RCC 7860 (cell line): Measurements from ENCODE around the gene ENOX1.
"Not testable (repeated sequence)": the region's sequence is repeated elsewhere in the genome, so short reads cannot be mapped to it uniquely, and the experiment has no call there.

Experiments
- DNase-seq: peaks from one replicate; pipeline ENCODE4 v3.0.0-alpha.2; 2015; ENCODE audit warnings: low spot score
- FAIRE-seq: peaks from 2 replicates; lab custom pipeline; 2012; peaks lifted over from hg19 to GRCh38; lab: Jason Lieb, UNC

The ENOX1 gene

DNA sequence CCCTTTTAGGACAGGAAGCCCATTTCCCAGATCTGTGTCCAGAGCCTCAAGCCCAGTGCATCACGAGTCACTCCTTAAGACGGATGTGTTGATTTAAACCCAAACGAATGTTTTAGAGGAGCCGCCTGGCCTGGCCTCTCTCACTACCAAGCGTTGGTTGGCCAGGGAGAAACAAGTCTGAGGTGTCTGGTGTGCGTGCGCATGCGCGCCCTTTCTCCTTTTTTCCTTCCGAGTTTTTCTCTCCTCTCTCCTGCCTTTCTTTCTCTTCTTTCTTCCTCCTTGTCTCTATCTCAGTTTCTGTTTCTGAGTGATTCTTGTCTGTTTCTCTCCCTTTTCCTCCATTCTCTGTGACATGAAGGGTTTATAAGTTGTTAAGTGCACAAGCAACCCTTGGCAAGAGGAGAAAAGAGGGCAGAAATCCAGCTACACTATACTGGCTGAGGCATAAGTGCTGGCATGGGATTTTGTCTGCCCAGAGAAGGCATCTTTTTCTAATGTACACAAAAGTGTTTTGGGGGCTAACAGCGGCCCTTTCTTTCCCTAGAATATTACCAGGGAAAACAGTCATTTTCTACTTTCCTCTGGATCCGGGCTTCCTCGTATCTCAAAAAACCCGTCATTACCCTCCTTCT is 592.9 kb downstream of the ENOX1 start:
- DNase-seq, result no peak
- no peak for FAIRE-seq

DNA sequence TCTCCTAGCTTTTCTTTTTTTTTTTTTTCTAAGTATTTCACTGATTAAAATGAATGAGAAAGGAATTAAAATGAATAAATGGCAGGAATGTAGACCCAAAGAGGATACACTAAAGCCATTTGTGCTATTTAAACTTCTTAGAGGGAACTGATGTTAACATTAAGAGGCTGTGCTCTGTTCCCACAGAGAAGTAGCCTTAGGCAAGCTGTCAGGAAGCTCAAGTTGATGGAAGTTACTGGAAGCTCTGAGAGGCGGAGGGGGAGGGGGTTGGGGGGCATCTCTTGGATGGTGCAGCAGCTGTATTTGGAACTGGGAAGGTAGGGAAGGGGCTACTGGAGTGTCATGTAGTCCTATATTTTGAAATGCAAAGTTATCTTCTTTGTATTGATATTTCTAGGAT is 595.2 kb downstream of the ENOX1 start:
- no peak for DNase-seq

DNA sequence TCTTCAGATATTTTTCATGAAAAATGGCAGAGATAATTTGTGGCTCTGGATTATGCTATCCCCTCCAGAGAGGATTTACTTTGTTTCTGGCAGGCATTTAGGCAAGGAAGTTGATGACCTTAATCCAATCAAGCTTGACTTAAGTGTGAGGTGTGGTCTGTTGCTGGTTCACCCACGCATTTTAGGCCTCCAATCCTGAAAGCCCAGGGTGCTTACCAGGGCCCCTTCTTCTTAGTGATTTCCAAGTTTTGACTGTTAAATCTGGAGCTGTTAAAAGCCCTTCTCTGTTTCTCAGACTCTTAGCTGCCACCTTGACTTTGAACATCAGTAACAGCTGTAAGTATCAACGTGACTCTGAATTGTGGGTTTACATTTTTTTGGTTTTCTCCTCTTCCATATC is 601.5 kb downstream of the ENOX1 start:
- FAIRE-seq (no peak), DNase-seq (no peak)

More for the DNA sequence above, 595.2 kb downstream of the ENOX1 start:
- no peak for FAIRE-seq

DNA sequence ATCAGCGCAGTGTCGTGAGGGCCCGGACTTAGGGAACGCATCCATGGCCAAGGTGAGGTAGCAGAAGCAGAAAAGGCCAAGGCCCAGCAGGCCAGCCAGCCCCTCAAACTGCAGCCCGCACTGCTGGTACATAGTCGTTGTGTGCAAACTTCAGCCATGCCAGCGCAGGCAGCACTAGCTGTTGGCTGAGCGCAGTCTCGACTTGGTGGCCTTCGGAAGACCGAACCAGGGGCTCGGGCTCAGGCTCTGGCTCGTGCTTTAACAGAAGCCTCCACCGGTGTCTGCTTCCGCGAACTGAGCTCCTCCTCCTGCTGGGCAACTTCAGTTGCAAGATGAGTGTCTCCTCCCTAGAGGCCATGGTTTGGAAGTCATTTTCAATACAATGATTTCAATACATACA is 605.9 kb downstream of the ENOX1 start:
- no peak for DNase-seq

DNA sequence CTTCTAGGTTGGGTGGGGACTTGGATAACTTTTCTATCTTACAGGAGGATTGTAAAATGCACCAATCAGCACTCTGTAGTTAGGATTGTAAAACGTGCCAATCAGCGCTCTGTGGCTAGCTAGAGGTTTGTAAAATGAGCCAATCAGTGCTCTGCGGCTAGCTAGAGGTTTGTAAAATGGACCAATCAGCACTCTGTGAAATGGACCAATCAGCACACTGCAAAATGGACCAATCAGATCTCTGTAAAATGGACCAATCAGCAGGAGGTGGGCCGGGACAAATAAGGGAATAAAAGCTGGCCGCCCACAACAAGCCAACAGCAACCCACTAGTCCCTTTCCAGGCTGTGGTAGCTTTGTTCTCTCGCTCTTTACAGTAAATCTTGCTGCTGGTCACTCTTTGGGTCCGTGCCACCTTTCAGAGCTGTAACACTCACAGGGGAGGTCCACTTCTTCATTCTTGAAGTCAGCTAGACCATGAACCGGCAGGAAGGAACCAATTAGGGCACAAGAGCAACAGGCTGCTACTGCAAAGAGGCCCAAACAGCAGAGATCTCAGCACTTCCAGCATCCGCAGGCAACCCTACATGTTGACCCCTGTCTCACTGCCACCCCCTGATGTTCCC is 606.6 kb downstream of the ENOX1 start:
- no peak for FAIRE-seq
- no peak for DNase-seq

More for the DNA sequence above, 605.9 kb downstream of the ENOX1 start:
- no peak for FAIRE-seq

DNA sequence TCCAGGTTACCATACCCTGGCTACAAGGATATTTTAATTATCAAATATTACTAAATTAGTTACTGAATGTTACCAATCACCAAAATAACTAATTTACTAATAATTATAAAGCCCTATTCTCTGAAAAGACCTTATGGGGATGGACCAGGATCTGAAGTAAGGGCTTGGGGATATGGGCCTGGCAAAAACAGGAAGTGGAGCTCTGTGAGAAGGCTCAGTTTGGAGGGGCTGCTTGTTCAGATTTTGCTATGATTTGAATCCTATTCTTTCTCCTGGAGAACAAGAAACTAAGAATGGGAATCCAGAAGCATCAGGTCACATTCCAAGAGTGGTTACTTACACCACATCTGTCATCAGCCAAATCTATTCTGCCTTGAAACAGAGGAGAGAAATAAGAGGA is 615.3 kb downstream of the ENOX1 start:
- FAIRE-seq (no peak), DNase-seq (no peak)

DNA sequence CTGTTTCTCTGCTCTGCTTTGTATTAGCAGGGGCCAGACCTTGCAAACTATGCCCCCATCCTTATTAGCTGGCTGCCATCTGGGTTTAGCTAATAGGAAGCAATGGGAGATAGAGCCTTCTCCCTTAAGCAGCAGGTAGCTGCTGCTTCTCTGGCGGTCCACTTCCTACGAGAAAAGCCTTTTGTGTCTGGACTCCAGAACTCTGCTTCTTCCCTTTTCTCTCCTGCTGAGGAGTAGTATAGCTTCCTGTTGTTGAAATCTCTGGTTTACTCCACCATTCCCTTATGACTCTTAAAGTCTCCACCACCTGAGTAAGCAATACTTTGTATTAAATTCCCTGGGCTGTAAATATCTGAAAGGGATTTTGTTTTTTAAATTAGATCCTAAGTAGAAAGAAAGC is 616.3 kb downstream of the ENOX1 start:
- DNase-seq (no peak), FAIRE-seq (no peak)

DNA sequence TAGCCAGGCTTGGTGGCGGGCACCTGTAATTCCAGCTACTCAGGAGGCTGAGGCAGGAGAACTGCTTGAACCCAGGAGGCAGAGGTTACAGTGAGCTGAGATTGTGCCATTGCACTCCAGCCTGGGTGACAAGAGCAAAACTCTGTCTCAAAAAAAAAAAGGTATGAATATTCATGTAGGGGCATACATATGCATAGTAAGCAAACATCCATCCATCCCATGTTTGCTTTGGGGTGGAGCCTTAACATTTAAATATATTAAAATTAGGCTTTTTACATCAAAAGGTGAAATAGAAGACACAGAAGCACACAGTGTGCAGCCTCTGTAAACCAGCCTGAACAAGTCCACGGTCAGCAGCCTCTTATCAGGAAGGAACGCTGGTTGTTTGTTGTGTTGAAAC is 618.3 kb downstream of the ENOX1 start:
- not testable (repeated sequence) for DNase-seq, FAIRE-seq

DNA sequence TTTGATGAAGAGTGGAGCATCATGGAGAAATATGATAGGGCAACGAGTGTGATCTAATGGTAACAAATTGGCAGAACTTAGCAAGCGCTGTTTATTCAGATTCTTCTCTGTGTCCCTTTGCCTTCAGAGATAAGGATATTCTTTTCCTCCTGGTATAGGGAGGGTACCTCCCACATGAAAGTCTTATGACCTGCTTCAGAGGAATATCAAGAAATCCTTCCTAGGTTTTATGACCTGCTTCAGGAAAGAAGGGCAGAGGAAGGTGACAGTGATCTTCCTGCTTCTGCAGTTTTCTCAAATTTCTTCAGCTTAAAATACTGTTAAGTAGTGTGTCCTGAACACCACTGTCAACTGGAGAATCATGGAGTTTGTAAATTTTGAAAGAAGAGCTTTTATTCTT is 619.0 kb downstream of the ENOX1 start:
- DNase-seq (no peak), FAIRE-seq (no peak)

DNA sequence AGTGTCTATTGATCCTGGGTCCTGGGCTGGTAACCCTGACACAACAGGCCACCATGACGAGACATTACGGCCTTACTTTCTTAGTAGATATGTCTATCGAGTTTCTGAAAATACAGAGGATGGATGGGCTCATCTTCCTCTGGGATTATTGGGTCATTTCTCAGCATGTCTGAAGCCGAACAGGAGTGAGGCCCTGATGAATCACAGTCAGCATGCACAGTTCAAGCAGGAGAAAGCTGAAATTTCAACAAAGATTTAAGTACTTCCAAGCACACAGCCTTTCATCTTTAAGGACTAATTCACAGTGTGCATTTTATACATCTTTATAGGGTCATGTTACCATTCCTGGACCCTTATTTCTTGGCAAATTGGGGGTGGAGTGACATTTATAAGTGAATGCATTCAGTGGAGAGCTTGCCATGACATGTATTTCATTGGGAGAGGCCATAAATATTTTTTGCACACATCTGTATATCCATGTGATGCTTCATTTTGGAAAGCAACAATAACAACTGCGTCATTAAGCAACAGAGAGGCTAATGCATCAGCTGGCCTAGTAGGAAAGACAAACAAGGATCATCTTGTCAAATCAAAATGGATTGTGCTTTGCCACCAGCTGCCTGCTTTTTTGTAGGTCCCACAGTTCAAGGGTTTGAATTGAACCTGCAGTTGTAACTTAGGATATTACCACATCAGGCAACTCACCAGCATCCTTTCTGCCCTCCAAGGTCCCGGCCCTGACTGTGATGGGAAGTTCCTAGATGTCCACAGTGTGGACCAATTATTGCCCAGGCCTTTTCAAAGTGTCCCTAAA is 619.9 kb downstream of the ENOX1 start:
- FAIRE-seq, result no peak

More for the DNA sequence above, 619.9 kb downstream of the ENOX1 start:
- DNase-seq, result no peak
